Suppressor macrophage treated with lipopolysaccharide for 4 hours (primary cell): ENCODE data around the gene TMEM263.
"Not testable (repeated sequence)": the region's sequence is repeated elsewhere in the genome, so short reads cannot be mapped to it uniquely, and the experiment has no call there.

ENCODE experiments used
- DNase-seq: peaks from one replicate; pipeline ENCODE4 v3.0.0-alpha.2; 2020

The TMEM263 gene

GRCh38 chr12:106955377-106956047, at the start of gene TMEM263:
TMEM263 (plus strand) TSS chr12:106955907; CDS start chr12:106967117, 11,210 bp downstream.
- DNase-seq = peak; percentile 93

GRCh38 chr12:106906715-106907114, 49.0 kb upstream of the TMEM263 start:
- no peak for DNase-seq

GRCh38 chr12:106907411-106907810, 48.3 kb upstream of the TMEM263 start:
- no peak for DNase-seq

- DNase-seq = no peak
Observed at GRCh38 chr12:106907846-106908245, 47.9 kb upstream of the TMEM263 start.

- DNase-seq = no peak
Observed at GRCh38 chr12:106908561-106908960, 47.1 kb upstream of the TMEM263 start.

- peak; percentile 81 for DNase-seq
Observed at GRCh38 chr12:106910202-106910601, 45.5 kb upstream of the TMEM263 start.

- DNase-seq = peak; percentile 58
Observed at GRCh38 chr12:106911581-106911980, 44.1 kb upstream of the TMEM263 start.

GRCh38 chr12:106913456-106913855, 42.3 kb upstream of the TMEM263 start:
- DNase-seq = no peak

GRCh38 chr12:106914796-106915634, 40.7 kb upstream of the TMEM263 start:
- DNase-seq = no peak

- DNase-seq = no peak
Observed at GRCh38 chr12:106915635-106916026, 40.1 kb upstream of the TMEM263 start.

- DNase-seq = no peak
Observed at GRCh38 chr12:106917503-106917902, 38.2 kb upstream of the TMEM263 start.

- peak; percentile 26 for DNase-seq
Observed at GRCh38 chr12:106918746-106919145, 37.0 kb upstream of the TMEM263 start.

- peak; percentile 71 for DNase-seq
Observed at GRCh38 chr12:106919910-106920544, 35.7 kb upstream of the TMEM263 start.

GRCh38 chr12:106921976-106922375, 33.7 kb upstream of the TMEM263 start:
- not testable (repeated sequence) for DNase-seq

- not testable (repeated sequence) for DNase-seq
Observed at GRCh38 chr12:106923594-106923993, 32.1 kb upstream of the TMEM263 start.

- DNase-seq = no peak
Observed at GRCh38 chr12:106924268-106924861, 31.3 kb upstream of the TMEM263 start.

GRCh38 chr12:106926657-106927056, 29.1 kb upstream of the TMEM263 start:
- DNase-seq = no peak

- DNase-seq = no peak
Observed at GRCh38 chr12:106934277-106934676, 21.4 kb upstream of the TMEM263 start.

GRCh38 chr12:106941481-106942156, 14.1 kb upstream of the TMEM263 start:
- DNase-seq = no peak

- no peak for DNase-seq
Observed at GRCh38 chr12:106942775-106943174, 12.9 kb upstream of the TMEM263 start.

- no peak for DNase-seq
Observed at GRCh38 chr12:106945261-106945851, 10.4 kb upstream of the TMEM263 start.

GRCh38 chr12:106947461-106947860, 8.2 kb upstream of the TMEM263 start:
- no peak for DNase-seq
